IPS-NIHi11 (cell line): ENCODE results near the gene CHRNA4.

Source experiments
- DNase-seq: peaks from one replicate; pipeline ENCODE4 v3.0.0; 2012; ENCODE audit warnings: mixed read lengths, low spot score

CHRNA4 gene

DNA sequence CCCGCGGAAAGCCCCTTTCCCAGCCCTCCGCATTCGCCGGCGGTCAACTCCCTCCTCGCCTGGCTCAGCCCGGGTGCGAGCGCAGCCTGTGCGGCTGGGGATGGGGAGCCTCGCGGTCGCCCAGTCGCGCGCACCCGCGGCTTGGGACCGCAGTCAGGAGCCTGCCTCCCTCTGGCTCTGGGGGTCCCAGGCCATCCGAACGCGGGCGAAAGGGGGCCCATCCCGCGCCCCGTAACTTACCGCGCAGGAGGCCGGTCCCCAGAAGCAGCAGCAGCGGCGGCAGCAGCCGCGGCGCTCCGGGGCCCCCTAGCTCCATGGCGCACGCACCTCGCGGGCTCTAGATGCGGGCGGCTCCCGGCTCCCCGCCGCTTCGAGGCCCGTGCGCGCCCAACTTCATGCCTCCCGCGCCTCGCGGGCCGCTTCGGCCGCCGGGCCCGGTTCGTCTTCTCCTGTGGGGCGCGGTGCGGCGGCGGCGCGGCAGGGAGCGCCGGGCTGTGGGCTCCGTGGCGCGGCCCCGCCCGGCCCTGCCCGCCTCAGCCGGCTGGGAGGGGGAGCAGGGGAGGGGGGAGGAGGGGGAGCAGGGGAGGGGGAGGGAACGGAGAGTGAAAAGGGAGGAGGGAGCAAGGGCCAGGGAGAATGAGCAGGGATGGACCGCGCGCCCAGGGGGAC, at the start of gene CHRNA4:
Gene CHRNA4, minus strand, starts transcription at position 500 of the 669 bp plus-strand sequence. Its CDS starts 184 bp downstream, at position 316.
- peak; percentile 79 for DNase-seq

DNA sequence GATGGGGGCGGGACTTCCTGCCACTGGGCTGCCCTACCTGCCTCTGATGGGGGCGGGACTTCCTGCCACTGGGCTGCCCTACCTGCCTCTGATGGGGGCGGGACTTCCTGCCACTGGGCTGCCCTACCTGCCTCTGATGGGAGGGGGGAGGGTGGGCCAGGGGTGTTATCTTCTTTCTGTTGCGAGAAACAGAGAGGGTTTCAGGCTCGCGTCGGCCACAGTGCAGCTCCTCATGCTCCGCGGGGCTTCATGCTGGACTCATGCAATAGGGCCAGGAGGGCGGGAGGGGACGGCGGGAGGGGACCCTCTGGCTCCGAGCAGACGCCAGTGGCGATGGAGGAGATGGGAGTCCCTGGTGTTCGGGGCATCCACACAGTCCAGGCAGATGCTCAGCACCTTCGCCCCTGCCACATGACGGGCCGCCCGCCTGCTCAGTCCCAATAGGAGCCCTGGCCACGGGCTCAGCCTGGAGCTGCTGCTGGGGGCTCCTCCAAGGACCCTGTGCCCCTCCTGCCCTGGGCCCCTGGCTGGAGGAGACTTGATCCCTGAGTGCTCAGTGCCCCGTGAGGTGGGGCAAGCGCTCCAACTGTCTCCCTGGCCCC, 48.8 kb upstream of the CHRNA4 start:
- peak; percentile 80 for DNase-seq

- DNase-seq: peak; percentile 76
Measured at GRCh38 chr20:63409066-63409833, 48.1 kb upstream of the CHRNA4 start.

GRCh38 chr20:63408684-63409046, 47.5 kb upstream of the CHRNA4 start:
- DNase-seq: no peak

- DNase-seq: no peak
Measured at GRCh38 chr20:63407928-63408683, 47.0 kb upstream of the CHRNA4 start.

DNA sequence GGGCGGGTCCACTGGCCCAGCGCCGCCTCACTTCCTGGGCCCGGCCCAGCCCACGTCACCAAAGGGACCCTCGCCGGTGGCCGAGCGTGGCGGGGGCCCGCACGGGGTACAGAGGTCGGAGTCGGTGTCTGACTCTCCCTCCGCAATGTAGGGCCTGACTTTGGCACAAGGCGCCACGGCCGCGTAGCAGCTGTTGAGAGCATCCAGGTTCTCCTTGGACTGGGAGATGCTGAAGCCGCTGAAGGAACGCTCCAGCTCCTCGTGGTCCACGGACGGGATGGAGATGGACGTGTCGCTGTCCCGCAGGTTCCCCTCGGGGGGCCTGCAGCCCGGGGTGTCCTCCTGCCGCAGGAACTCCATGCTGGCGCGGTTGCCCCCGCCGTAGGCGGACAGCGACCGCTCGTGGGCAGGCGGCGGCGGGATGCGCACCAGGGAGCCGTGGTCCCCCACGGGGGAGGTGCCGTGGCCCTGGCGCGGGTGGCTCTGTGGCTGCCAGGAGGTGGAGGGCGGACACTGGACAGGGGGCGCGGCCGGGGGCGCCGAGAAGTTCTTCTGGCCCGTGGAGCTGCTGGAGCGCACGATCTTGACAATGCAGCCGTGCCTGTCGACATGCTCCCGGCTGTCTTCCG, 45.6 kb upstream of the CHRNA4 start:
- DNase-seq: no peak

- DNase-seq: no peak
Measured at GRCh38 chr20:63406011-63406410, 44.9 kb upstream of the CHRNA4 start.

GRCh38 chr20:63405102-63405730, 44.1 kb upstream of the CHRNA4 start:
- no peak for DNase-seq

- DNase-seq: no peak
Measured at GRCh38 chr20:63404129-63405085, 43.3 kb upstream of the CHRNA4 start.

- no peak for DNase-seq
Measured at GRCh38 chr20:63403403-63404105, 42.4 kb upstream of the CHRNA4 start.

GRCh38 chr20:63402860-63403220, 41.7 kb upstream of the CHRNA4 start:
- DNase-seq: no peak

DNA sequence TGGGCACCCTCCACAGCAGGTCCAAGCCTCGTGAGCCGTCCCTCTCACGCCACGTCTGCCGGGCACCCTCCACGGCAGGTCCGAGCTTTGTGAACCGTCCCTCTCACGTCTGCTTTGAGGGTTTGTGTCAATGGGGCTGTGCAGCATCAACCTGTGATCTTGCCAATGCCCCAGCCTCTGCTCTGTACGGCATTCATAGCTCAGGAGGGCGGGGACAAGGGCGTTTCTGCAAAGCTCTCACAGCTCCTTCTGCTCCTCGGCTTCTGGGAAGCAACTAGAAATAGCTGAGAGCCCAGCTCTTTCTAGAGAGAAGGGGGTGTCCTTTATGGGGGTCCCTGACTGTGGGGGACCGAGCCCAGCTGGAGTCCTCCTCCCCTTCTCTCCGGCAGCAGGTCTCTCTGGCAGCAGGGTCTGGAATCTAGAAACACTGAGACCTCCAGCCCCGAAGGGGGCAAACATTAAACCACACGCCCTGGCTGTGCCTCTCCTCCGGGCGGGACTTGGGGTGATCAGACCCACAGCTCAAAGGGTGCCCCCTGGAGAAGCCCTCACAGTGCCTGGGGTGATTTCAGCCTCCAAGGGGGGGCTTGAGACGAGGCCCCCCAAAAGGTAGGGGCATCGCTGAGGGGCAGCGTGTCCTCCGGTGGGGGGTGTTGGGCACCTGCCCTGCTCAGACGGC, 41.2 kb upstream of the CHRNA4 start:
- DNase-seq: no peak

DNA sequence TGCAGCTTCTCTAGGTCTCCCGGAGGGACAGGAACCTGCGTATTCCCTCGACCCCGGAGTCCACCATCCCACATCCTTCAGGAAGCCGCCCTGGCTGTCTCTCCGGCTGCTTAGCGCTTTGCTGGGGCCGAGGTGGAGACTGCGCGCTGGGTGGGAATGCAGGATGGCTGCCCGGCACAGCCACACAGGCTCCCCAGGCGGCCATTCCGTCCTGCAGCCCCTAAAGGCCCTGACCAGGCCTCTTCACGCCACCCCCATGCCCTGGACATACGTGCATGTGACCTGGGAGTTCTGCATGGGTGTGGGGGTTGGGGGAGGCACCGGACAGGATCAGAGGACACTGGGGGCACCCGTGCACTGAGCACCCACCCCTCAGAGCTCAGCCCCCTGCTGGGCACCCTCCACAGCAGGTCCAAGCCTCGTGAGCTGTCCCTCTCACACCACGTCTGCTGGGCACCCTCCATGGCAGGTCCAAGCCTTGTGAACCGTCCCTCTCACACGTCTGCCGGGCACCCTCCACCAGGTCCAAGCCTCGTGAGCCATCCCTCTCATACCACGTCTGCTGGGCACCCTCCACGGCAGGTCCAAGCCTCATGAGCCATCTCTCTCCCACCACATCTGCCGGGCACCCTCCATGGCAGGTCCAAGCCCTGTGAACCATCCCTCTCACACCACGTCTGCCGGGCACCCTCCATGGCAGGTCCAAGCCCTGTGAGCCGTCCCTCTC, 40.4 kb upstream of the CHRNA4 start:
- DNase-seq: no peak

- no peak for DNase-seq
Measured at GRCh38 chr20:63400486-63401210, 39.5 kb upstream of the CHRNA4 start.

- DNase-seq: no peak
Measured at GRCh38 chr20:63399596-63400375, 38.6 kb upstream of the CHRNA4 start.

- DNase-seq: no peak
Measured at GRCh38 chr20:63398744-63399514, 37.8 kb upstream of the CHRNA4 start.
